ENCODE measurements around the gene YLPM1.

Gene YLPM1

GRCh38 chr14:74786796-74787315 is 23.7 kb downstream of the YLPM1 start:
- no peak for DNase-seq (ENCODE audit: low read depth)

- no peak for DNase-seq (ENCODE audit: low read depth)
Observed at GRCh38 chr14:74792249-74793039, 29.3 kb downstream of the YLPM1 start.

GRCh38 chr14:74793506-74794155 is 30.5 kb downstream of the YLPM1 start:
- DNase-seq (ENCODE audit: low read depth) = no peak

- no peak for DNase-seq (ENCODE audit: low read depth)
Observed at GRCh38 chr14:74794947-74795346, 31.8 kb downstream of the YLPM1 start.

GRCh38 chr14:74799765-74800164 is 36.6 kb downstream of the YLPM1 start:
- no peak for DNase-seq (ENCODE audit: low read depth)

- DNase-seq (ENCODE audit: low read depth) = no peak
Observed at GRCh38 chr14:74800780-74801179, 37.7 kb downstream of the YLPM1 start.

- no peak for DNase-seq (ENCODE audit: low read depth)
Observed at GRCh38 chr14:74801396-74801795, 38.3 kb downstream of the YLPM1 start.

GRCh38 chr14:74804219-74804825 is 41.2 kb downstream of the YLPM1 start:
- DNase-seq (ENCODE audit: low read depth) = peak; percentile 64

- DNase-seq (ENCODE audit: low read depth) = no peak
Observed at GRCh38 chr14:74807853-74808545, 44.9 kb downstream of the YLPM1 start.

- no peak for DNase-seq (ENCODE audit: low read depth)
Observed at GRCh38 chr14:74816124-74816523, 53.0 kb downstream of the YLPM1 start.

GRCh38 chr14:74820288-74820687 is 57.2 kb downstream of the YLPM1 start:
- DNase-seq (ENCODE audit: low read depth) = no peak

- DNase-seq (ENCODE audit: low read depth) = no peak
Observed at GRCh38 chr14:74821267-74821915, 58.3 kb downstream of the YLPM1 start.

- no peak for DNase-seq (ENCODE audit: low read depth)
Observed at GRCh38 chr14:74824997-74825396, 61.9 kb downstream of the YLPM1 start.

GRCh38 chr14:74826574-74826973 is 63.5 kb downstream of the YLPM1 start:
- DNase-seq (ENCODE audit: low read depth) = no peak

- no peak for DNase-seq (ENCODE audit: low read depth)
Observed at GRCh38 chr14:74829251-74829650, 66.1 kb downstream of the YLPM1 start.

GRCh38 chr14:74832849-74833248 is 69.7 kb downstream of the YLPM1 start:
- no peak for DNase-seq (ENCODE audit: low read depth)

- no peak for DNase-seq (ENCODE audit: low read depth)
Observed at GRCh38 chr14:74834692-74835392, 71.7 kb downstream of the YLPM1 start.

- DNase-seq (ENCODE audit: low read depth) = no peak
Observed at GRCh38 chr14:74835645-74836250, 72.6 kb downstream of the YLPM1 start.

GRCh38 chr14:74836251-74836960 is 73.3 kb downstream of the YLPM1 start:
- DNase-seq (ENCODE audit: low read depth) = no peak

GRCh38 chr14:74838166-74838565 is 75.0 kb downstream of the YLPM1 start:
- no peak for DNase-seq (ENCODE audit: low read depth)

All from amniotic epithelial cell (primary cell).